ENCODE data around the gene EME2.

The EME2 gene

DNA sequence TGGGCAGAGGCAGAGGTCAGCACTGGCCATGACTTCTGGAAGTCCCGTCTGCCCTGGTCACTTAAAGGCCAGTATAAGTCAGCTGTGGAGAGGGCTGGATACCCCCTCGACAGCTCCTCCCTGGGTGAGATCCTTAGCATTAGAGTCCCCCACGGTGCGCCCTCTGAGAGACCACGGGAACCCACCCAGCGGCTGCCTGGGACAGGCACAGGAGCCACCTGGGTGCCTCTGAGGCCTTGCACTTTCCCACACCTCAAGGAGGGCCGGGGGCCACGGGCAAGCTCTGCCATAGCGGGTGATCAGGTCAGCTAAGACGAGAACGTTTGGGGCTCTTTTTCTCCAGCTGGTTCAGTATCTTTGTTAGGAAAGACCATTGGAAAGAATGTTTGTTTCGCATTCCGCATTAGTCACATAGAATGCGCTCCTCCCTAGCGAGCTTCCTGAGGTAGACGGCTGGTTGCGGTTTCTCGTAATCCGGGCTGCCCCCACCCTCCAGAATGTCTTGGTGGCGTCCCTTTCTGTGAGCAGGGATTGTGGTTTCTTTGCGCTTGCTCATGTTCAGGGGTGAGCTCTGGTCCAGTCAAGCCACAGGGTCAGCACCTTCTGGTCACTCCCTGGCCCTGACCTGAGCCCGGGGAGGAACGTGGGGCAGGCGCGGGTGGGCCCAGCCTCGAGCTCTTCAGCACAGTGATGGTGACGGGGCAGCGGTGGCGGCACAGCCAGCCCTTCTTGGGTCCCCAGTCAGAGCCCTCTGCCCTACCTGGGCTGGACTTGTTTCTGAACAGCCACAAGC is 26.5 kb upstream of the EME2 start:
- DNase-seq, result no peak

DNA sequence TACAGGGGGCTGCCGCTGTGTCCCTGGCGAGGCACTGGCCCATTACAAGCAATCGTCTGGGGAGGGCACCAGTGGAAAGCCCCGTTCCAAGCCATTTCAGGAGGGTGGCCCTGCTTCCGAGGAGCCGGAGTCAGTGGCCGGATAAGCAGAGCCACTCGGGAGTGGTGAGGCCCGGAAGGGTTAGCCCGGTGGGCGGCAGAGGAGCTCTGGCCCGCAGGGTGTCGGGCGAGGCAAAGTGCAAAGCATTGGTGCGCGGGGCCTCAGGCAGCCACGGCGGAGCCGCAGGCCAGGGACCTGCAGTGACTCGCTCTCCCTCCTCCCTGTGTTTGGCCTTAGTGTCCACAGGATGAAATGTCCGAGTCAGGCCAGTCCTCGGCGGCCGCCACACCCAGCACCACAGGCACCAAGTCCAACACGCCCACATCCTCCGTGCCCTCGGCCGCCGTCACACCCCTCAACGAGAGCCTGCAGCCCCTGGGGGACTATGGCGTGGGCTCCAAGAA is 25.9 kb upstream of the EME2 start:
- DNase-seq, result no peak

DNA sequence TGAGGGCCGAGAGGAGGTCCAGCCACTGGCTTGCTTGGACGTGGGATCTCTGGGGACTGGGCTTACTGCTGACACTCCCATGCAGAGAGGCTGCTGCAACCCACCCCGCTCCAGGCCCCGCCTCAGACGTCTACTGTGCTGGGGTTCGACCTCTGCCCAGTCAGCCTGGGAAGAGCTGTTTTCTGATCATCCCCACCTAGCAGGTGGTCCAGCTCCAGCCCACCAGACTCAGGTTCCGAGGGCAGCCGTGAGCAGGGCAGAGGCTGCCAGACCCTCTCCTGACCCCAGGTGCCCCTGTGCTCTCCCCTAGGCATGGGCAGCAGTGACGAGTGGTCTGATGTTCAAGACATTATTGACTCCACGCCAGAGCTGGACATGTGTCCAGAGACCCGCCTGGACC is 24.7 kb upstream of the EME2 start:
- DNase-seq, result no peak

DNA sequence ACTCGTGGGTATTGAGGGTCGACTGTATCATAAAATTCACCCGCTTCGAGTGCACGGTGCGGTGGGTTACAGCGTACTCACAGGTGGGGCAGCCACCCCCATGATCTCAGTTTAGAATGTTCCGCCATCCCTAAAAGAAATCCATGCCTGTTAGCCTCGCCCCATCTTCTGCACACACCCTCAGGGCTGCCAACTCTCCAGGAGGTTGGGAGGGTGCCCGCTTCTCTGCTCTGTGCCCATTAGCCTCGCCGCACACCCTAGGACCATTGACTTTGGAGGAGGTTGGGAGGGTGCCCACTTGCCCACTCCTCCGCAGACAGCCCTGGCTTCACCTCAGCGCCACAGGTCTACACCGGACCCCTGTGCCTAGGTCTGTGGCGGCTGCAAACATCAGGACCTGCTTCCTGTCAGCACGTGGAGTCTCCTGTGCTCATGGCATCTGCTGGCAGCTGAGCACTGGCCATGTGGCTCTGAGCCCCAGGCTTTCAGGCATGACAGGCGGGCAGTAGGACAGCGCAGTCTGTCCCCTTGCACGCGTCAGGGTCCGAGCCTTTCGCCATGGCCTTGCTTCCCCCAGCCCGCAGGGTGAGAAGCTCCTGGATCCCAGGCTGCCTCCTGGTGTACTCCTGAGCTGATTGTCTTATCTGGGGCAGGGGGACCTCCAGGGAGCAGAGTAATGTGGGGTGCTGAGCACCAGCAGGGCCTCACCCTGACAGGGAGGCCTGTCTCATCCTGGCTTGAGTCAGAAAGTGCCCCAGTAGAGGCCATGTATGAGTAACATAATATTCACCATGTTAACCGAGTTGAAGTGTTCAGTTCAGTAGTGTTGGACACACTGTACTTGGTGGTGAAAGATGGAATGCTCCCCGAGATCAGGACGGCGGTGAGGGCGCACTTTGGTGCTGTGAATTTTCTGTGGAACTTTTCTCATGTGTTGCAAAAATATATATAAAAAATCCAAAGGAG is 23.2 kb upstream of the EME2 start:
- DNase-seq, result no peak

DNA sequence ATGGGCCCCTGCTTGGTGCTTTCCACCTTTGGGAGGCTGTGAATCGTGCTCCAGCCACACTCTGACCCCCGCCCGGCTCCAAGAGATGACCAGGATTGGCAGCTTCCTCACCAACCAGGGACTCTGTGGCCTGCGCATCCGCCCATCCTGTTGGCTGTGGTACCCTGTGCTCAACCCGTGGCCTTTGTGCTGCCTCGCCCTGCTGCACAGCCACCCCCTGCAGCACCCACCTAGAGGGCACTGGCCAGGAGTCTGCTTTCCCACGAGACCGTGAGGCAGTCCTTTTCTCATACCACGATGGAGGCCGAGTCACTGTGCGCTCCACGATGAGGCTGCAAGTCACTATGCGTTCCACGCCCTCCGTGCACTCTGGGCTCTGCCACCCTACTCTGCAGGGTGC is 20.7 kb upstream of the EME2 start:
- DNase-seq, result no peak

DNA sequence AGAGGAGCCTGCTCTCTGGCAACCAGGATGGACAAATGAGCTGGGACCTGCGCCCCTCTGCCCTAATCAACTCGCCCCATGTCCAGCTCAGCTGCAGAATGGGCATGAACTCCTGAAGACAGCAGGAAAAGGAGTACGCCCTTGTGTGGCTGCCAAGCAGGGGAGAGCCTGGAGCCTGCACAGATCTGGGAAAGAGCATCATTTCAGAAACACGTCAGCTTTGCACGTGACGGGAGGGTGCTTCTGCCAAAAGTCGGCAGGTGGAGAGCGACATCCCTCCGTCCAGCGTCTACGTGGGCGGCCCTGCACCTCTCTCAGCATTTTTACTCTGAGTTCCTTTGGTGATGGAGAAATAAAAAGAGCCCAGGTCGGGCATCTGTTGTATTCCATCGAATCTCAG is 19.8 kb upstream of the EME2 start:
- DNase-seq, result no peak

DNA sequence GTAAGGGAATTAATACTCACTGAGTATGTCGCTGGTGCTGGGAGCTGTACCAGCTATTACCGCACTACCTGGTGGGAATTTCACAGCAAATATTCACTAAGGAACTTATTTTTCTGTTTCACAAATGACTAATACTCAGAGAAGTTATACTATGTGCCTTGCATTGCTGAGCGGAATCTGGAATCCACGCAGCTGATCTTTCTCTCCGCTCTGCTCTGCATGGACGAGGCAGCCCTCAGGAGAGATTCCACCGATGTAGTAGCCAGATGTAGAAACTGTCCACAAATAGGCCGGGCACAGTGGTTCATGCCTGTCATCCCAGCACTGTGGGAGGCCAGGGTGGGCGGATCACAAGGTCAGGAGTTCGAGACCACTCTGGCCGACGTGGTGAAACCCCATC is 18.4 kb upstream of the EME2 start:
- no peak for DNase-seq

DNA sequence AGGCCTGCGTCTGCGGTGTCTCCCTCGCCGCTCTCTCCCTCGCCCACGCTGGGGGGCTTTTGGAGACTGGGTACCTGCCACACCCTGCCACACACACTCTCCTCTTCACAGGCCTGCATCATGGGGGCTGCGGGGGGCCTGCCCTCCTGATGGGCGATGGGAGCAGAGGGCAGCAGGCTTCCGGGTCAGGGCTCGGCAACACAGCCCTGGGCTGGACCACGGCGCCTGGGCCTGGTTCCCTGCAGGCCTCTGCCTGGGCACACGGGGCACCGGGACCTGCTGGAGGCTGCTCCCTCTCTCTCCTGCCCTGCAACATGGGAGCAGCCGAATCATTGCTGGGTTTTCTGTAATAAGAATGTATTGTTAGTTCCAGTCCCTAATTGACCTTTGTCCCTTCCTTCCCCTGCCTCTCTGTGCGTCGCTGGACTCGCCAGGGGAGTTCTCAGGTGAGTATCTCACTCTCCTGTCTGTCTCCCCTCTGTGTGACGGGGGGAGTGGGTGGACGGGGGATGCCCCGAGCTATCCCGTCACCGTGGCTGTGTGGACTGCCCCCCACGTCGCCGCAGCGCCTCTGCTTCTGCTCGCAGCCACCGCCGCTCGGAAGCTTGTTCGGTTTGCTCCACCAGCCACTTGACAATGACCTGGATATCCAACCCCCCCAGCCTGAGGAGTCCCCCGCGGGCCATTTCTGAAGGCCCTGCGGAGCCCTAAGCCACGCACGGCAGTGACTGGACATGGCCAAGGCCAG is 14.7 kb upstream of the EME2 start:
- no peak for DNase-seq

DNA sequence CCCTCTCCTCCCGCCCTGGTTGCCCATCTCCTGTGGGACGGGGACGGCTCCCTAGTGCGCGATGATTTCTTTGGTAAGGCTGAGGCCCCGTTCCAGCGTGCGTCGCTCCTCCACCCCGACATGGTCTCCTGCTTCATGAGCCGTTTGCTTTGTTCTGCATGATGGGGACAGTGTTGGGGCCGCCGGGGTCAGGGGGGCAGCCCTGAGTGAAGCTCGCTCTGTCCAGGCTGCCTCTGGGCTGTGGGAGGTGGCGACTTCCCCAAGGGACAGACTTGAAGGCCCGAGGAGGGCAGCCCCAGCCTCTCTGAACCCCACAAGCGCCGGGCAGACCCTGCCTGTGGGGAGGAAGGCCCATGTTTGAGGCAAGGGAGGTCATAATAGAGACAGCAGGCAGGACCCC is 13.7 kb upstream of the EME2 start:
- no peak for DNase-seq

DNA sequence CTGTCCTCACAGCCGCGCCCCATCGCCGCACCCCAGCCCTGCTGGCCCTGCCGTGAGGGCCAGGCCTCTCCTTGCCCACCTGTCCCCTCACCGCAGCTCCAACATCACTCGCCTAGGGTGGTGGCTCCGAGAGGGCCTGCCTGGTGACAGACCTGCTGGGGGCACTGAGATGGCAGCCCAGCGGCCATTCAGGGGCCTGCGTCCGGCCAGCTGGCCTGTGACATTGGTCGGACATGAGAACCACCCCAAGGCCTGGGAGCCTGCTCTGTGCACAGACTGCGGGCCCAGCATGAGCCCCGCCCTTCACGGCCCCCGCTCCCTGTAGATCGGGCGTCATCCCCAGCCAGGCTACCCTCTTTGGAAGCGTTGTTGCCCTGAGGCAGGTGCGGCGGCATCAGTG is 13.1 kb upstream of the EME2 start:
- DNase-seq, result no peak

DNA sequence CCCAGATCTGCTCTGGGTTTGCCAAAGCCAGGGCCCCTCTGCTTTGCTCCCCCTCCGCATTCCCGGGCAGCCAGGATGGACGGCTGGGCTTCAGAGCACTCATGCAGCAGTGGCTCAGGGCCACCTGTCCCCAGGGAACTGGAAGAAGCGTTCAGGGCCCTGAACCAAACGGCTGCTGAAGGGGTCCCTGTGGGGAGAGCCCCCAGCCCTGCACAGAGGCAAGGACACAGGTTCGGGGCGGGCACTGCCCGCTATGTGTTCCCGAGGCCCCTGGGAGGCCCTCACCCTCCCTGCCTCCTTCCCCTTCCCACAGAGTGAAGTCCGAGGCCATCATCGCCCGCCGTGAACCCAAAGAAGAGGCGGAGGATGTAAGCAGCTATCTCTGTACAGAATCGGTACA is 11.7 kb upstream of the EME2 start:
- DNase-seq, result no peak

DNA sequence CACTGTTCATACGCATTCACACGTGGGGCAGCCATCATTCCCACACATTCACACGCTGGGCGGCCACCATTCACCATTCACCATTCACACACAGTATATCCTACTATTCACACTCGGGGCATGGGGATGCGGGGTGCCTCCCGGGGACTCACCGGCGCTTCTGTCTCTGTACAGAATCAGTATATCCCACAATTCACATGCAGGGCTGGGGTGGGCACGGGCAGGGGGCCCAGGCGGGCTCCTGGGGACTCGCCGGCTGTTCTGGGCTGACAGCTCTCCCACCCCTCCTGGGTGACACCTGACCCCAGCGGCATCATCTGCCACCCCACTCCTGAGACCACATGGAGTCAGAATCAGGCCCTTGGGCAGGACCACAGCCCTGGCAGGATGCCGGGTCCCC is 10.9 kb upstream of the EME2 start:
- DNase-seq, result no peak

DNA sequence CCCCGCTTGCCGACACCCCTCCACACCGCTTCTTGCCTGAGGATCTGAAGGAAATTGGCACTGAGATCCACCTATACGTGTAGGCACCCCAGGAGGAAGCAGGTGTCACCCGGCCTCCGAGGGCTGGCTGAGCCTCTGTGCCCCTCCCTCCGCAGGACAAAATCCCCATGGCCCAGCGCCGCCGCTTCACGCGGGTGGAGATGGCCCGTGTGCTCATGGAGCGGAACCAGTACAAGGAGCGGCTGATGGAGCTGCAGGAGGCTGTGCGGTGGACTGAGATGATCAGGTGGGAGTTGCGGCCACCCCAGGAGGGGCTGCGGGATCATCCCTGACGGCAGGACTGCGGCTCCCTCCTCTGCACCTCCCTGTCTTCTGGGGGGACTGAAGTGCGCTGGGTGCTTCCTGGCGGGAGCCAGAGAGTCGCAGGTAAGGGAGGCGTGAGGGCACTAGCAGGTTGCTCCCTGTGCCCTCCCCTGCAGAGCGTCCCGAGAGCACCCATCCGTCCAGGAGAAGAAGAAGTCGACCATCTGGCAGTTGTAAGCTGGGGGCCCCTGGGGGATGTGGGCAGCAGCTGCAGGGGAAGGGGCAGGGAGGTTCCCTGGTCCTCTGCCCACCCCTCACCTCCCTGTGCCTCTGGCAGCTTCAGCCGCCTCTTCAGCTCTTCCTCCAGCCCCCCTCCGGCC is 10.3 kb upstream of the EME2 start:
- no peak for DNase-seq

DNA sequence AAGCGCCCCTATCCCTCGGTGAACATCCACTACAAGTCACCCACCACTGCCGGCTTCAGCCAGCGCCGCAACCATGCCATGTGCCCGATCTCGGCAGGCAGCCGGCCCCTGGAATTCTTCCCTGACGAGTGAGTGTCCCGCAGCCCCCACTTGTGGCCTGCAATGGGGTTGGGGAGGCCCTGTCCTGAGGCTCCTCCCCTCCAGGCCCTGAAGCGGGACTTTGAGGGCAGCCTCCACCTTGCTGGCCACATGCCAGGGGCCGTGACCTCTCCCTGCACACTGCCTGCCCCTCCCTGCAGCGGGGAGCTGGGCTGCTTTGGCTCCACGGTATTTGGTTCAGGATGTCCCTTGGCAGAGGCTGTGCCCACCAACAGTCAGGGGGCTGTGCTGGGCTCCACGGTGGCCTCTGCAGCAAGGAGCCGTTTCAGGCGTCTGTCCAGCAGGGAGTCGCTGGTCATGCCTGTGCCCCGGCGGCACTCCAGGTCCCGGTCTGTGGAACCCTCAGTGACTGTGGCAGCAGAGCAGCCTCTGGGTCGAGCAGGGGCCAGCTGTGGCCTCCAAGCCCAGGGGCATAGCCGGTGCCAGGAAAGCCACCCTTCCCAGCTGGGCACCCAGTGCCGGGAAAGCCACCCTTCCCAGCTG is 9.6 kb upstream of the EME2 start:
- DNase-seq, result no peak

DNA sequence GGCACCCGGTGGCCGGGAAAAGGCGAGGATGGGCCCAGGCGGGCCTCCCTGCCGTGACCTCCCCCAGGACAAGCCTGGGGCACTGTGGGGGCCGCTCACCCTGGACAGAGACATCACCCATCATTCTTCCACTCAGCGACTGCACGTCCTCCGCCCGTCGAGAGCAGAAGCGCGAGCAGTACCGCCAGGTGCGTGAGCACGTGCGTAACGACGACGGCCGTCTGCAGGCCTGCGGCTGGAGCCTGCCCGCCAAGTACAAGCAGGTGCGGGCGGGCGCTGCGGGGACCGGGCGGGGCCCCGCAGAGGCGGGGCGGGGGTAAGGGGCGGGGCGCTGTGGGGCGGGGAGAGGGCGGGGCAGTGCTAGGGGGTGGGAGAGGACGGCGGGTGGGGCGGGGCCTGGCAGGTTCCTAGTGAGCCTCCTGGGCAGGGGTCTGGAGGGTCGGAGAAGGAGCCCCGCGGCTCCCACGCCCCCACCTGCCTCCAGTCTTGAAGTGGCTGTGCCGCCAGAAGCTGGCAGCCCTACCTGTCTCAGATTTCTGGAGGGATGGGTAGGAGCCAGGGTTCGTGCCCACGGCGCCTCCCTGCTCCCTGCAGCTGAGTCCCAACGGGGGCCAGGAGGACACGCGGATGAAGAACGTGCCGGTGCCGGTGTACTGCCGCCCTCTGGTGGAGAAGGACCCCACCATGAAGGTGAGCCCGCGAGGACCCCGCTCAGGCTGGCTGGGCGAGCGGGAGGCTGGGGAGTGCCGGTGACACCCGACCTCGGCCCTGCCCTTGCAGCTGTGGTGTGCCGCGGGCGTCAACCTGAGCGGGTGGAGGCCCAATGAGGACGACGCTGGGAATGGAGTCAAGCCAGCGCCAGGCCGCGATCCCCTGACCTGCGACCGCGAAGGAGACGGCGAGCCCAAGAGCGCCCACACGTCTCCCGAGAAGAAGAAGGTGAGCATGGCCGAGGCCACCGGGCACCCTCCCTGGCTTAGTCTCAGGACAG is 8.8 kb upstream of the EME2 start:
- no peak for DNase-seq

DNA sequence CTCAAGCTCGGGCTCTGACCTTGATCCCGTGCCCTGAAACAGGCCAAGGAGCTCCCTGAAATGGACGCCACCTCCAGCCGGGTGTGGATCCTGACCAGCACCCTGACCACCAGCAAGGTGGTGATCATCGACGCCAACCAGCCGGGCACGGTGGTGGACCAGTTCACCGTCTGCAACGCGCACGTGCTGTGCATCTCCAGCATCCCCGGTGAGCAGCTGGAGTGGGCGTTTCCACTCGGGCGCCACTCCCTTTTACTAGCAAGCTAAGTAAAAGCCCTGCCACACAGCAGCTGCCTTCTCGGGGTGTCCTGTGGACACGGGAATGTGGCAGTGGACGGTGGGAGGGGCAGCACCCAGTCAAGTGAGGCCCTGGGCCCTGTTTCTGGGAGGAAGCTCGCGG is 7.6 kb upstream of the EME2 start:
- DNase-seq, result no peak

DNA sequence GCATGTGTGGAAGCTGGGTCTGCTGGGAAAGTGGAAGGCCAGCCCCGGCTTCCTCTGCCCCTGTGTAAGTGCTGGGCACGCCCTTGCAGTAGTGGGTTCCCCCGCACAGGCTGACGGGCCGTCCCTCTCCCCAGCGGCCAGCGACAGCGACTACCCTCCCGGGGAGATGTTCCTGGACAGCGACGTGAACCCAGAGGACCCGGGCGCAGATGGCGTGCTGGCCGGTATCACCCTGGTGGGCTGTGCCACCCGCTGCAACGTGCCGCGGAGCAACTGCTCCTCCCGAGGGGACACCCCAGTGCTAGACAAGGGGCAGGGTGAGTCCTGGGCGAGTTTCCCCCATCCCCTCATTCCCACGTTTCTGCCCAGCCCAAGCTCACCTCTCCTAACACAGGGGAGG is 6.8 kb upstream of the EME2 start:
- no peak for DNase-seq

DNA sequence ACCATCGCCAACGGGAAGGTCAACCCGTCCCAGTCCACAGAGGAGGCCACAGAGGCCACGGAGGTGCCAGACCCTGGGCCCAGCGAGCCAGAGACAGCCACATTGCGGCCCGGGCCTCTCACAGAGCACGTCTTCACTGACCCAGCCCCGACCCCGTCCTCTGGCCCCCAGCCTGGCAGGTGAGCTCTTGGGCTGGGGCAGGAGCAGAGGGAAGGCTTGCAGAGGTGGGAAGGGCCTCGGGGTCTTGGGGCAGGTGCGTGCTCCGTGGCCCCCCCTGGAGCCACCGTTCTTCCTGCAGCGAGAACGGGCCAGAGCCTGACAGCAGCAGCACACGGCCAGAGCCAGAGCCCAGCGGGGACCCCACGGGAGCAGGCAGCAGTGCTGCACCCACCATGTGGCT is 6.4 kb upstream of the EME2 start:
- DNase-seq, result no peak

DNA sequence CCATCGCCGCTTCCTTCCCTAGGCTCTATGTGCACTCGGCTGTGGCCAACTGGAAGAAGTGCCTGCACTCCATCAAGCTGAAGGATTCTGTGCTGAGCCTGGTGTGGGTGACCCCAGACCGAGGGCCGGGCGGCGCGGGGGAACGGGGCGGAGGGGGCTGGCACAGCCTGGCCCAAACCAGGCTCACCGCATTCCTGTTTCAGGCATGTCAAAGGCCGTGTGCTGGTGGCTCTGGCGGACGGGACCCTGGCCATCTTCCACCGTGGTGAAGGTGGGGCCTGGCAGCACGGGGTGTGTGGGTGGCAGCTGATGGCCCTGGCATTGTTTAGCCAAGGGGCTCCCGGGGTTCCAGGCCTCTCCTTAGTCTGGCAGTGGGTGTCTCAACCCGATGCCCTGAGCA is 5.9 kb upstream of the EME2 start:
- no peak for DNase-seq

DNA sequence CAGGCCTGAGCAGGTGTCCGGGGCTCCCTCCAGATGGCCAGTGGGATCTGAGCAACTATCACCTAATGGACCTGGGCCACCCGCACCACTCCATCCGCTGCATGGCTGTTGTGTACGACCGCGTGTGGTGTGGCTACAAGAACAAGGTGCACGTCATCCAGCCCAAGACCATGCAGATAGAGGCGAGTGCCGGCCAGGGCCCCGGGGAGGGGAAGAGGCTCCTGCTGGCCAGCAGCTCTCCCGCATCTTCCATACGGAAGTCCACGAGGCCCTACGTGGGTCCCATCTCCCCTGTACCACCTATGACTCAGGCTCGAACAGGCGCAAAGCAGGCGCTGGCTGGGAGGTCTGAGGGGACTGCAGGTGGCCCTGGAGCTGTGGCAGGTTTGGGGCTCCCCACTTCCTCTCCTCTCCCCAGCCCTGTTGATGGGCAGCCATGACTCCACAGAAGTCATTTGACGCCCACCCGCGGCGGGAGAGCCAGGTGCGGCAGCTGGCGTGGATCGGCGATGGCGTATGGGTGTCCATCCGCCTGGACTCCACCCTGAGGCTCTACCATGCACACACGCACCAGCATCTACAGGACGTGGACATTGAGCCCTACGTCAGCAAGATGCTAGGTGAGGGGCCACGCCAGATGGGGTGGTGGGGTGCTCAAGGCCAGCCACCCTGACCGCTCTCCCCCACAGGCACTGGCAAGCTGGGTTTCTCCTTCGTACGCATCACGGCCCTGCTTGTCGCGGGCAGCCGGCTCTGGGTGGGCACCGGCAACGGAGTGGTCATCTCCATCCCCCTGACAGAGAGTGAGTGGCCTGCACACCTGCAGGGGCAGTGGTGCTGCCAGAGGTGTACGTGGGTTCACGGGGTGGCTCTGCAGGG is 5.3 kb upstream of the EME2 start:
- no peak for DNase-seq
